Neural progenitor cell (in vitro differentiated cells): ENCODE results near the gene LOXHD1. TPM values are rescaled to one million over a fixed set of nuclear protein-coding genes. Genes with fewer than 3 reads are reported as not detected.

Experiments
- DNase-seq: peaks from one replicate; pipeline ENCODE4 v3.0.0-alpha.2; 2016; ENCODE audit warnings: low spot score
- H2AFZ ChIP-seq: fragments of 200-600 bp; sonication (generic); replicated peaks from 2 replicates; pipeline ENCODE4 v1.6.1; 2016; ENCODE audit warnings: antibody characterized with exemption
- H3F3A ChIP-seq: fragments of 200-600 bp; sonication (generic); 2 replicates; pipeline ENCODE4 v1.6.1; 2016; ENCODE audit warnings: antibody characterized with exemption, low read depth
- H3K27ac ChIP-seq: fragments of 200-600 bp; sonication (generic); 2 replicates; pipeline ENCODE4 v1.5.1; 2016; ENCODE audit warnings: mild to moderate bottlenecking
- H3K27me3 ChIP-seq: fragments of 200-600 bp; sonication (generic); 2 replicates; pipeline ENCODE4 v1.6.1; 2016; ENCODE audit warnings: mild to moderate bottlenecking, moderate library complexity
- H3K36me3 ChIP-seq: fragments of 200-600 bp; sonication (generic); 2 replicates; pipeline ENCODE4 v1.5.1; 2016
- H3K4me1 ChIP-seq: fragments of 200-600 bp; sonication (generic); 2 replicates; pipeline ENCODE4 v1.6.1; 2016; ENCODE audit warnings: mixed run types
- H3K4me2 ChIP-seq: fragments of 200-600 bp; sonication (generic); 2 replicates; pipeline ENCODE4 v1.6.1; 2016
- H3K4me3 ChIP-seq: fragments of 200-600 bp; sonication (generic); 2 replicates; pipeline ENCODE4 v1.5.1; 2016
- H3K79me2 ChIP-seq: fragments of 200-600 bp; sonication (generic); 2 replicates; pipeline ENCODE4 v1.6.1; 2016; ENCODE audit warnings: low read depth
- H3K9ac ChIP-seq: fragments of 200-600 bp; sonication (generic); 2 replicates; pipeline ENCODE4 v1.6.1; 2016
- H3K9me3 ChIP-seq: fragments of 200-600 bp; sonication (generic); 2 replicates; pipeline ENCODE4 v1.5.1; 2016; ENCODE audit warnings: low read depth
- H4K20me1 ChIP-seq: fragments of 200-600 bp; sonication (generic); 2 replicates; pipeline ENCODE4 v1.6.1; 2016; ENCODE audit warnings: low read depth
- H3K27ac Mint-ChIP-seq: 3 replicates; pipeline ENCODE4 v1.8.0; 2021; ENCODE audit warnings: mixed read lengths
- H3K27me3 Mint-ChIP-seq: 2 replicates; pipeline ENCODE4 v1.8.0; 2022; ENCODE audit warnings: low read depth, mild to moderate bottlenecking, inconsistent platforms, moderate library complexity, mixed read lengths; ENCODE audit not compliant: insufficient read depth
- H3K36me3 Mint-ChIP-seq: 3 replicates; pipeline ENCODE4 v1.8.0; 2021; ENCODE audit warnings: mixed read lengths
- H3K4me1 Mint-ChIP-seq: 3 replicates; pipeline ENCODE4 v1.8.0; 2021; ENCODE audit warnings: mixed read lengths
- H3K4me3 Mint-ChIP-seq: 3 replicates; pipeline ENCODE4 v1.8.0; 2021; ENCODE audit warnings: mild to moderate bottlenecking, moderate library complexity, mixed read lengths
- H3K9me3 Mint-ChIP-seq: 3 replicates; pipeline ENCODE4 v1.8.0; 2020; ENCODE audit warnings: mixed read lengths
- CTCF ChIP-seq: fragments of 200-600 bp; sonication (generic); IDR thresholded peaks from 2 replicates; pipeline ENCODE4 v1.5.1; 2017; ENCODE audit warnings: antibody characterized with exemption, mild to moderate bottlenecking
- EZH2 ChIP-seq: fragments of 200-600 bp; sonication (generic); IDR thresholded peaks from 2 replicates; pipeline ENCODE4 v1.6.1; 2017; ENCODE audit warnings: antibody characterized with exemption, mild to moderate bottlenecking, moderate library complexity
- EZH2phosphoT487 ChIP-seq: fragments of 200-600 bp; sonication (generic); IDR thresholded peaks from 2 replicates; pipeline ENCODE4 v1.6.1; 2017; ENCODE audit warnings: antibody characterized with exemption
- total RNA-seq: library from RNA; depleted of rRNA; stranded (reverse); fragments of >200 nt; gene quantifications from 2 replicates; pipeline ENCODE4 v1.2.3, GENCODE V29; 2015; ENCODE audit warnings: low replicate concordance

LOXHD1 gene
- total RNA-seq, result not detected in 2 replicates

- H3K27ac Mint-ChIP-seq, result peak within 1 kb of the TSS; percentile 46
- H3K36me3 Mint-ChIP-seq, result no peaks in the 10 kb centered on the region
Measured at GRCh38 chr18:46657115-46657955, at the start of gene LOXHD1. Gene LOXHD1, minus strand, starts transcription at chr18:46657220. Its CDS starts 187 bp downstream, at chr18:46657033.

GRCh38 chr18:46705521-46705920, 48.5 kb upstream of the LOXHD1 start:
- no peak overlapping the region for H3K27ac ChIP-seq
- Mint-ChIP-seq H3K4me1 (peaks cover 4% of the 10 kb centered on the region), H3K27ac (no peak overlapping the region), H3K27me3 (peaks cover under 1% of the 10 kb centered on the region), H3K36me3 (no peaks in the 10 kb centered on the region), H3K9me3 (no peaks in the 10 kb centered on the region), H3K4me3 (no peak overlapping the region)
- no peak overlapping the region for H3K9ac ChIP-seq
- H3K79me2 ChIP-seq, result no peaks in the 10 kb centered on the region
- no peaks in the 10 kb centered on the region for H3K9me3 ChIP-seq
- TF ChIP-seq EZH2 (no peak), EZH2phosphoT487 (no peak), CTCF (no peak)
- H3F3A ChIP-seq, result no peaks in the 10 kb centered on the region
- H3K4me2 ChIP-seq, result no peak overlapping the region
- H3K4me1 ChIP-seq, result peaks cover 4% of the 10 kb centered on the region
- DNase-seq, result peak; percentile 61
- H3K27me3 ChIP-seq, result no peaks in the 10 kb centered on the region
- H2AFZ ChIP-seq, result peak overlapping the region; percentile 1
- no peak overlapping the region for H3K4me3 ChIP-seq
- no peaks in the 10 kb centered on the region for H3K36me3 ChIP-seq
- no peaks in the 10 kb centered on the region for H4K20me1 ChIP-seq

More at GRCh38 chr18:46657115-46657955, at the start of gene LOXHD1:
- H2AFZ ChIP-seq, result peak within 1 kb of the TSS; percentile 78
- no peaks in the 10 kb centered on the region for H3F3A ChIP-seq
- Mint-ChIP-seq H3K4me1 (no peaks in the 10 kb centered on the region), H3K27me3 (peaks cover 2% of the 10 kb centered on the region), H3K4me3 (no peak within 1 kb of the TSS), H3K9me3 (no peaks in the 10 kb centered on the region)
- no peak within 1 kb of the TSS for H3K27ac ChIP-seq
- H3K4me3 ChIP-seq, result no peak within 1 kb of the TSS
- H4K20me1 ChIP-seq, result no peaks in the 10 kb centered on the region
- no peak within 1 kb of the TSS for H3K4me2 ChIP-seq
- H3K9ac ChIP-seq, result no peak within 1 kb of the TSS
- no peaks in the 10 kb centered on the region for H3K9me3 ChIP-seq
- no peaks in the 10 kb centered on the region for H3K4me1 ChIP-seq
- no peaks in the 10 kb centered on the region for H3K27me3 ChIP-seq
- no peaks in the 10 kb centered on the region for H3K79me2 ChIP-seq
- no peak for DNase-seq
- TF ChIP-seq CTCF (no peak), EZH2 (no peak), EZH2phosphoT487 (no peak)
- no peaks in the 10 kb centered on the region for H3K36me3 ChIP-seq

- H3K27ac Mint-ChIP-seq, result no peak overlapping the region
- Histone ChIP-seq H3F3A (no peaks in the 10 kb centered on the region), H3K4me3 (no peak overlapping the region), H3K79me2 (no peaks in the 10 kb centered on the region), H2AFZ (no peak overlapping the region), H3K9me3 (no peaks in the 10 kb centered on the region), H3K4me1 (peaks cover 4% of the 10 kb centered on the region), H3K36me3 (no peaks in the 10 kb centered on the region), H4K20me1 (no peaks in the 10 kb centered on the region), H3K4me2 (no peak overlapping the region), H3K27me3 (no peaks in the 10 kb centered on the region), H3K27ac (no peak overlapping the region), H3K9ac (no peak overlapping the region)
- H3K4me1 Mint-ChIP-seq, result peaks cover 4% of the 10 kb centered on the region
- DNase-seq, result no peak
- no peaks in the 10 kb centered on the region for H3K9me3 Mint-ChIP-seq
- TF ChIP-seq CTCF, result no peak
- no peak for TF ChIP-seq EZH2
- TF ChIP-seq EZH2phosphoT487, result no peak
- no peaks in the 10 kb centered on the region for H3K27me3 Mint-ChIP-seq
- H3K4me3 Mint-ChIP-seq, result no peak overlapping the region
- no peaks in the 10 kb centered on the region for H3K36me3 Mint-ChIP-seq
Measured at GRCh38 chr18:46704816-46705215, 47.8 kb upstream of the LOXHD1 start.
